Activated CD4-positive, CD25-positive, alpha-beta regulatory T cell treated with anti-CD3 and anti-CD28 coated beads, Interleukin-2, amount 50 U/mL, for 72 hours (primary cell): Measurements from ENCODE around the gene BICD2.

Source experiments
- DNase-seq: peaks from one replicate; pipeline ENCODE4 v3.0.0; 2021

The BICD2 gene

GRCh38 chr9:92664394-92665152 is 100.1 kb downstream of the BICD2 start:
- DNase-seq, result no peak

DNA sequence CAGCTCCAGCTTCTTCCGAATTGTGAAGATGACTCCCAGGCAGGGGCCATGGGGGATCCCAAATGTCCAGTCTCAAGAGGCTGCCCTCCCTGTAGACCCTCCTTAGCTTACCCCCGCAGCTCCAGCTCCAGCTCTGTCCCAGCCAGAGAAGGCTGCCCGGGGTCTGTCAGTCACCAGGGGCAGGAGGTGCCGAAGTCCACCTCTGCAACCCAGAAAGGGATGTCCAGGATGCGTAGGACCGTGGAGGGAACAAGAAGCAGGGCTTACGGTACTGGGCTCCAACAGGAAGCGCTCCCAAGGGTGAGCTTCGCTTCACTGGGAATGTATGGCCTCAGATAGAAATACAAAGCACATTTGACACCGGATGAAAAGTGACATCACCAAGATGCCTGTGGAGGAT is 100.7 kb downstream of the BICD2 start:
- no peak for DNase-seq

DNA sequence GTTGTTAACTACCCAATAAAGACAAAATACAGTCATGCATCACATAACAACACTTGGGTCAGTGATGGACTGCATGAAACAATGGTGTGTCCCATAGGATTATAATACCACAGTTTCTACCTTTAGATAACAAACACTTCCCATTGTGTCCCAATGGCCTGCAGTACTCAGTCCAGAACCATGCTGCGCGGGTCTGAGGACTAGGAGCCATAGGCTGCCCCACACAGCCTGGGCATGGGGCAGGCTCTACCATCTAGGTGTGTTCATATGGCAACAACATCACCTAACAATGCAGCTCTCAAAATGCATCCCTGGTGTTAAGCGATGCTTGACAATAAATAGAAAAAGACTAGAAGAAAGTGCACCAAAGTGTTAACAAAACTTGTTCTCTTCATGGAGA is 101.5 kb downstream of the BICD2 start:
- DNase-seq, result no peak

DNA sequence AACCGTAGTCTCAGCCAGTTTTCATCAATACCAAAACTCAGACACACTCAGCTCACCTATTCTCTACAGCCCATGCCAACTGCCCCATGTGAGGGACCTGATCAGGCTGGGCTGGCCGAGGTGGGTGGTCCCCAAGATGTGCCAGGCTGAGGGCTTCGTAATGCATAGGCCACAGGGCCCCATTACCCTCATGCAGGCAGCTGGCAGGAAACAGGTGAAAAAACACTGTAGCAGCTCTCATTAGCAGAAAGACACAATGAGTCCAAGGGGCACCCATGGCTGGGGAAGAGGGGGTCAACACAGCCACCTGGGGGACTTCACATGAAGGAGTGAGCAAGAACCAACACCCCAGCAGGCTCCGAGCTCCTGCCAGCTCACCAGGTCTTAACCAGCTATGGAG is 102.9 kb downstream of the BICD2 start:
- no peak for DNase-seq
